SU-DHL-6 (cell line): ENCODE data around the gene TIMM8A.

Source experiments
- H2AFZ ChIP-seq: fragments of 200-600 bp; sonication (generic); 2 replicates; pipeline ENCODE4 v1.6.1; 2014; ENCODE audit warnings: low read depth, mild to moderate bottlenecking, moderate library complexity, mixed read lengths, antibody characterized with exemption, low read length; ENCODE audit not compliant: severe bottlenecking
- H3F3A ChIP-seq: fragments of 200-600 bp; shearing (Covaris generic); 2 replicates; pipeline ENCODE4 v1.6.0; 2016; ENCODE audit warnings: antibody characterized with exemption, mild to moderate bottlenecking; ENCODE audit not compliant: insufficient read depth
- H3K27ac ChIP-seq: fragments of 200-600 bp; sonication (generic); 2 replicates; pipeline ENCODE4 v1.5.1; 2016; ENCODE audit warnings: low read depth, mild to moderate bottlenecking, low read length, moderate library complexity, mixed read lengths
- H3K27me3 ChIP-seq: fragments of 200-600 bp; sonication (generic), shearing (Covaris generic); 2 replicates; pipeline ENCODE4 v1.6.0; 2014; ENCODE audit warnings: mild to moderate bottlenecking, low read length
- H3K36me3 ChIP-seq: fragments of 200-600 bp; sonication (generic); 2 replicates; pipeline ENCODE4 v1.6.1; 2014; ENCODE audit warnings: mild to moderate bottlenecking, low read length, mixed read lengths
- H3K4me2 ChIP-seq: fragments of 300-600, 200-600 bp; shearing (Covaris generic), sonication (generic); 2 replicates; pipeline ENCODE4 v1.6.0; 2014; ENCODE audit warnings: low read length, low read depth, mild to moderate bottlenecking; ENCODE audit not compliant: poor library complexity, severe bottlenecking
- H3K4me3 ChIP-seq: fragments of 200-600 bp; sonication (generic); 2 replicates; pipeline ENCODE4 v1.5.1; 2014; ENCODE audit warnings: antibody characterized with exemption, low read length, mild to moderate bottlenecking, mixed read lengths; ENCODE audit not compliant: insufficient read depth, poor library complexity, severe bottlenecking
- H3K79me2 ChIP-seq: fragments of 200-600 bp; sonication (generic); 2 replicates; pipeline ENCODE4 v1.6.1; 2014; ENCODE audit warnings: mild to moderate bottlenecking, low read length, moderate library complexity; ENCODE audit not compliant: insufficient read depth
- H3K9ac ChIP-seq: fragments of 200-600 bp; sonication (generic); 2 replicates; pipeline ENCODE4 v1.7.0; 2014; ENCODE audit warnings: mild to moderate bottlenecking, low read length
- H3K9me2 ChIP-seq: fragments of 200-600 bp; sonication (generic); replicated peaks from 2 replicates; pipeline ENCODE4 v1.6.1; 2014; ENCODE audit warnings: low read length; ENCODE audit not compliant: insufficient read depth
- H3K9me3 ChIP-seq: fragments of 200-600 bp; sonication (generic); 2 replicates; pipeline ENCODE4 v1.6.1; 2014; ENCODE audit warnings: low read length, mixed read lengths; ENCODE audit not compliant: insufficient read depth
- H4K20me1 ChIP-seq: fragments of 200-600 bp; sonication (generic); 2 replicates; pipeline ENCODE4 v1.6.1; 2014; ENCODE audit warnings: low read depth, mild to moderate bottlenecking, antibody characterized with exemption, low read length, moderate library complexity, mixed read lengths
- CTCF ChIP-seq: fragments of 200-600 bp; sonication (generic); IDR thresholded peaks from one replicate; pipeline ENCODE4 v1.5.1; 2017; ENCODE audit warnings: antibody characterized with exemption, mild to moderate bottlenecking, low read length, moderate library complexity; ENCODE audit not compliant: insufficient read depth, poor library complexity, severe bottlenecking
- EZH2phosphoT487 ChIP-seq: fragments of 200-600 bp; sonication (generic), shearing (Covaris generic); conservative IDR thresholded peaks from 2 replicates; pipeline ENCODE4 v1.6.1; 2018; ENCODE audit warnings: mild to moderate bottlenecking, antibody characterized with exemption, low read length, moderate library complexity, mixed read lengths

TIMM8A gene

DNA sequence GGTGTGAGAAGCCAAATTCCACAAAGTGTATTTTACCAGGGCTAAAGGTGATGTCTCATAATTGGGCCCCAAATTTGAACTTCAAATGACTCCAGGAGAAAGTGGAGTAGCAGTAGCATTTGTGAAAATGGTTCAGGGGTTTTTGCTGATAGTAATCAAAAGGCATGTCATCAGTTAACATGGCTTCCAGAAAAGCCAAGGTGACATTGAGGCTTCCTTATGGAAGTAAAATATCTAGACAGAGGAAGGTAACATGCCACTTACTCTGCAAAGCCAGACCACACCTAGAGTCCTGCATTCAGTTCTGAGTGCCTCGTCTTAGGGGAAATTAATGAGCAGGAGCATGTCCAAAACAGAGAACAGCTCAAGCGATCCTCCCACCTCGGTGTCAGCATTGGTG lies 40.1 kb upstream of the TIMM8A start:
- no peaks in the 10 kb centered on the region for H3K9me3 ChIP-seq
- no peaks in the 10 kb centered on the region for H3K27me3 ChIP-seq
- no peaks in the 10 kb centered on the region for H4K20me1 ChIP-seq
- peaks cover 15% of the 10 kb centered on the region for H3K36me3 ChIP-seq
- H3K27ac ChIP-seq: no peak overlapping the region
- TF ChIP-seq EZH2phosphoT487 (no peak), CTCF (no peak)
- peaks cover 38% of the 10 kb centered on the region for H3K79me2 ChIP-seq
- H2AFZ ChIP-seq: no peak overlapping the region
- no peak overlapping the region for H3K4me2 ChIP-seq
- no peaks in the 10 kb centered on the region for H3K9me2 ChIP-seq
- no peak overlapping the region for H3K4me3 ChIP-seq
- peaks cover 37% of the 10 kb centered on the region for H3F3A ChIP-seq
- no peak overlapping the region for H3K9ac ChIP-seq

- Histone ChIP-seq H3K9me2 (no peaks in the 10 kb centered on the region), H3K27ac (peak overlapping the region; percentile 82), H3K27me3 (no peaks in the 10 kb centered on the region), H3K4me2 (peak overlapping the region; percentile 79), H3K36me3 (peaks cover under 1% of the 10 kb centered on the region), H3K9me3 (no peaks in the 10 kb centered on the region), H4K20me1 (no peaks in the 10 kb centered on the region), H3F3A (peaks cover 17% of the 10 kb centered on the region; the same call in 1 of the 2 replicates), H2AFZ (no peak overlapping the region), H3K9ac (peak overlapping the region; percentile 84), H3K4me3 (peak overlapping the region; percentile 66), H3K79me2 (peaks cover 42% of the 10 kb centered on the region)
- no peak for TF ChIP-seq EZH2phosphoT487
- no peak for TF ChIP-seq CTCF
These were observed 38.0 kb upstream of the TIMM8A start for GRCh38 chrX:101386542-101386885.

DNA sequence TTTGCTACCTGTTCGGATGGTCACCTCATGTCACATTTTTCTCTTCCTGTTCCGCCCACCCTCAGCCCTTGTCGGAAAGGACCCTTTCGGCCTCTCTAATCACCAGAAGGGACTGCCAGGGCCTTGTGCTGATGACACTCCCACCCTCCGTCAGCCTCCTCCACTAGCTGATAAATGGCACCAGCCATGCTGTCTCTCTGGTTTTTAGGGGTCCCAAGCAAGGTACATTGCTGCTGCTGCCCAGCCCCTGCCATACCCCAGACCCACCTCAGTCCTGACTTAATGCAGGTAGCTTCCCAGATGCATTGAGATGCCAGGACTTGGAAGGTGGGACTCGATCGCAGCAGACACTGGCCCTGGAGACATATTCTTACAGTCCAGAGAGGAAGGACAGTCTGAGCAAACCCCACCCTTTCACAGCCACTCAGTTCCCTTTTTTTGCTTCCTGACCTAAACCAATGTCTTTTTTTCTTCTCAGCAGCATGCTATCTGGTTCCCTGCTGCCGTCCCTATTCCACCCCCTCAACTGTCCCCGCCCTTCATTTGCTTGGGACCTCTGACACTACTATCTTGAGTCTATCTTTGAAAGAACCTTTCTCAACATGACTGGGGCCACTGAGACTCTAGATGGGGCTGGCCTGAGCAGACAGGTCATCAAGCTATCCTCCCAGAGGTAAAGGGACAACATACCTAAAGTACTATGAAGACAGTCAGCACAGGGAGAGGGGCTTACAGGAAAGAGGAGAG lies 37.4 kb upstream of the TIMM8A start, which contains the start of gene BTK:
Gene BTK, minus strand, starts transcription at position 397 of the 747 bp plus-strand sequence. CDS start 10,907 bp downstream, outside the sequence.
- Histone ChIP-seq H3K4me2 (peak within 1 kb of the TSS; percentile 79), H3K27me3 (no peaks in the 10 kb centered on the region), H4K20me1 (no peaks in the 10 kb centered on the region), H3K27ac (peak within 1 kb of the TSS; percentile 82), H3K36me3 (no peaks in the 10 kb centered on the region), H2AFZ (peak within 1 kb of the TSS; percentile 29), H3K79me2 (peaks cover 40% of the 10 kb centered on the region), H3K9me2 (no peaks in the 10 kb centered on the region), H3F3A (peaks cover 11% of the 10 kb centered on the region; the same call in 1 of the 2 replicates), H3K4me3 (peak within 1 kb of the TSS; percentile 66), H3K9ac (peak within 1 kb of the TSS; percentile 84), H3K9me3 (no peaks in the 10 kb centered on the region)
- TF ChIP-seq EZH2phosphoT487 (no peak), CTCF (no peak)
